SK-N-SH (cell line): ENCODE data around the gene DUSP16. TPM values are rescaled to one million over a fixed set of nuclear protein-coding genes. Genes with fewer than 3 reads are reported as not detected.
A peak's percentile ranks its signal among the peaks of the same experiment; 100 is the strongest.

Experiments
- CTCF ChIA-PET: fragments of 300-600, 350-600 bp; formaldehyde crosslinking; extraction: SDS; loops from one replicate; lab custom pipeline; 2021; lab: Yijun Ruan, JAX
- POLR2A ChIA-PET: fragments of 350-600 bp; sonication (Branson Sonifier 250); formaldehyde crosslinking; extraction: SDS; loops from one replicate; lab custom pipeline; 2020; ENCODE audit warnings: antibody characterized with exemption, inconsistent platforms; lab: Yijun Ruan, JAX
- DNase-seq: peaks from one replicate; pipeline ENCODE4 v3.0.0; 2012
- H2AFZ ChIP-seq: fragments of 200-600 bp; sonication (generic); 2 replicates; pipeline ENCODE4 v1.8.1; 2016; ENCODE audit warnings: antibody characterized with exemption, mild to moderate bottlenecking, low read depth
- H3F3A ChIP-seq: fragments of 200-600 bp; sonication (generic); replicated peaks from 2 replicates; pipeline ENCODE3; 2016; ENCODE audit warnings: antibody characterized with exemption, mild to moderate bottlenecking; ENCODE audit not compliant: insufficient read depth
- H3K27ac ChIP-seq, 2 experiments: fragments of 200-500 bp in 1 of 2; fragments of 200-600 bp in 1 of 2; sonication (Bioruptor generic) in 1 of 2; sonication (generic), shearing (Covaris generic) in 1 of 2; 2 replicates each; pipeline versions ENCODE4 v1.5.1 to v1.6.1; 2014 to 2016; ENCODE audit warnings: low read depth in 2 of 2, inconsistent platforms in 1 of 2, low read length in 1 of 2, mild to moderate bottlenecking in 1 of 2, mixed read lengths in 1 of 2
- H3K27me3 ChIP-seq: fragments of 200-600 bp; sonication (generic), shearing (Covaris generic); 2 replicates; pipeline ENCODE4 v1.6.1; 2016; ENCODE audit warnings: mixed run types; ENCODE audit not compliant: insufficient read depth
- H3K36me3 ChIP-seq, 2 experiments: fragments of 200-500 bp in 1 of 2; fragments of 200-600 bp in 1 of 2; sonication (Bioruptor generic) in 1 of 2; sonication (generic) in 1 of 2; replicated peaks in 1 of 2; 2 replicates each; pipeline versions ENCODE3 to v1.5.1; 2014 to 2016; ENCODE audit warnings: low read length in 1 of 2, mild to moderate bottlenecking in 1 of 2; ENCODE audit not compliant: insufficient read depth in 2 of 2, control insufficient read depth in 1 of 2
- H3K4me1 ChIP-seq, 2 experiments: fragments of 200-500 bp in 1 of 2; fragments of 200-600 bp in 1 of 2; sonication (Bioruptor generic) in 1 of 2; sonication (generic), shearing (Covaris generic) in 1 of 2; 2 replicates each; pipeline versions ENCODE4 v1.5.1 to v1.6.1; 2014 to 2016; ENCODE audit warnings: low read depth in 1 of 2, low read length in 1 of 2, mixed run types in 1 of 2; ENCODE audit not compliant: insufficient read depth in 2 of 2, control insufficient read depth in 1 of 2
- H3K4me2 ChIP-seq: fragments of 200-600 bp; sonication (generic), shearing (Covaris generic); 2 replicates; pipeline ENCODE4 v1.6.1; 2017; ENCODE audit warnings: mixed run types
- H3K4me3 ChIP-seq, 2 experiments: fragments of 200-500 bp in 1 of 2; fragments of 200-600 bp in 1 of 2; sonication (Bioruptor generic) in 1 of 2; sonication (generic), shearing (Covaris generic) in 1 of 2; 2 replicates each; pipeline versions ENCODE4 v1.5.1 to v1.8.1; 2014 to 2016; ENCODE audit warnings: low read depth in 2 of 2, inconsistent platforms in 1 of 2, low read length in 1 of 2, mild to moderate bottlenecking in 1 of 2, mixed read lengths in 1 of 2, moderate library complexity in 1 of 2
- H3K79me2 ChIP-seq: fragments of 200-600 bp; sonication (generic); 2 replicates; pipeline ENCODE4 v1.8.1; 2017; ENCODE audit warnings: mild to moderate bottlenecking; ENCODE audit not compliant: insufficient read depth
- H3K9ac ChIP-seq: fragments of 200-600 bp; sonication (generic); 2 replicates; pipeline ENCODE4 v1.6.1; 2017; ENCODE audit warnings: mixed run types
- H3K9me2 ChIP-seq: fragments of 200-600 bp; sonication (generic); 2 replicates; pipeline ENCODE4 v1.6.1; 2017; ENCODE audit warnings: mixed run types
- H3K9me3 ChIP-seq: fragments of 200-600 bp; sonication (generic); 2 replicates; pipeline ENCODE4 v1.6.1; 2017; ENCODE audit warnings: mixed run types, mild to moderate bottlenecking, moderate library complexity
- H4K20me1 ChIP-seq: fragments of 200-600 bp; sonication (generic); 2 replicates; pipeline ENCODE4 v1.6.1; 2017; ENCODE audit warnings: mild to moderate bottlenecking, mixed run types; ENCODE audit not compliant: insufficient read depth
- FOSL2 ChIP-seq: IDR thresholded peaks from 2 replicates; pipeline ENCODE4 v1.4.0; 2012; ENCODE audit warnings: low read depth, mild to moderate bottlenecking, moderate library complexity, borderline replicate concordance
- GATA2 ChIP-seq: sonication (generic); formaldehyde crosslinking; IDR thresholded peaks from 2 replicates; pipeline ENCODE4 v1.5.0; 2020; ENCODE audit warnings: mild to moderate bottlenecking, missing genetic modification reagents
- JUND ChIP-seq: IDR thresholded peaks from 2 replicates; pipeline ENCODE4 v1.4.0; 2012
- MEF2A ChIP-seq: IDR thresholded peaks from 2 replicates; pipeline ENCODE4 v1.4.0; 2012; ENCODE audit warnings: low read depth, borderline replicate concordance
- RAD21 ChIP-seq: IDR thresholded peaks from 2 replicates; pipeline ENCODE4 v1.6.1; 2012; ENCODE audit warnings: mild to moderate bottlenecking, low read length
- SMC3 ChIP-seq: IDR thresholded peaks from 2 replicates; pipeline ENCODE4 v1.6.1; 2012; ENCODE audit warnings: low read depth, low read length, improper control_type of control experiment
- YY1 ChIP-seq: IDR thresholded peaks from 2 replicates; pipeline ENCODE4 v1.4.0; 2012; ENCODE audit warnings: low read depth, mild to moderate bottlenecking
- WGBS: methylation state at CpG from one replicate; pipeline ENCODE4 v1.1.6; 2017; ENCODE audit warnings: low lambda C conversion rate; 5-methylcytosine and 5-hydroxymethylcytosine counted together
- polyA plus RNA-seq, 3 experiments: library from polyadenylated mRNA; depleted of rRNA; stranded (reverse); fragments of >200 nt; gene quantifications; 2 replicates each; pipeline ENCODE4 v1.2.3, GENCODE V29; 2012
- TF ChIP-seq, protein P1 (sequence below): IDR thresholded peaks from 2 replicates; pipeline ENCODE4; 2012

DUSP16 gene
- polyA plus RNA-seq, 1 of the 3 experiments (the other 2 are of a cell fraction) = 7.1 TPM

DNA sequence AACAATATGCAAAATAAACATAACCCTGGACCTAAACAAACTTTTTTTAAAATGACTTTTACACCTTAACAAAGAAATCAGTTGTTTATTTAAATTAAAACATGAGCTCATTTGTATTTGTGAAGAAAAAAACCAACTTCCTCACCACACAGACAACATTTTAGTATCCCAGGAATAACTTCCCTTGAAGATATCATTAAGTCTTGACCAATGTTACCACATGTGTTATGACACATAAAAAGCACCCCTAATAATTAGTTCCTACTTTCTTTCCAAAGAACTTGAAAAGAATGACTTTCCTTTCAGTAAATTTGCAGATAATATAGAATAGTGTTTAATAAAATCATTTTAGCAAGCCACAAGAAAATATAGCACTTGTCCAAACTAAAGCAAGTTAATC, 42.4 kb downstream of the DUSP16 start:
- Histone ChIP-seq H3K4me3 (no peak overlapping the region), H3K4me1 (peaks cover 12 to 15% of the 10 kb centered on the region in 2 experiments), H3F3A (peaks cover 8% of the 10 kb centered on the region), H2AFZ (no peak overlapping the region), H3K36me3 (peaks cover 18 to 24% of the 10 kb centered on the region in 2 experiments), H3K27ac (no peak overlapping the region), H3K9me3 (no peaks in the 10 kb centered on the region), H3K9ac (no peak overlapping the region), H4K20me1 (no peaks in the 10 kb centered on the region), H3K79me2 (peaks cover 93% of the 10 kb centered on the region), H3K27me3 (no peaks in the 10 kb centered on the region), H3K9me2 (no peaks in the 10 kb centered on the region), H3K4me2 (no peak overlapping the region)
- no peak for DNase-seq
- ChIA-PET POLR2A (no interaction called here), CTCF (interaction anchor here (1.1 to 1.5 kb wide), 2 partner anchors 24 to 84 kb away, joined by 3 read pairs; no protein-coding TSS in a partner anchor)
- no peak for TF ChIP-seq RAD21

DNA sequence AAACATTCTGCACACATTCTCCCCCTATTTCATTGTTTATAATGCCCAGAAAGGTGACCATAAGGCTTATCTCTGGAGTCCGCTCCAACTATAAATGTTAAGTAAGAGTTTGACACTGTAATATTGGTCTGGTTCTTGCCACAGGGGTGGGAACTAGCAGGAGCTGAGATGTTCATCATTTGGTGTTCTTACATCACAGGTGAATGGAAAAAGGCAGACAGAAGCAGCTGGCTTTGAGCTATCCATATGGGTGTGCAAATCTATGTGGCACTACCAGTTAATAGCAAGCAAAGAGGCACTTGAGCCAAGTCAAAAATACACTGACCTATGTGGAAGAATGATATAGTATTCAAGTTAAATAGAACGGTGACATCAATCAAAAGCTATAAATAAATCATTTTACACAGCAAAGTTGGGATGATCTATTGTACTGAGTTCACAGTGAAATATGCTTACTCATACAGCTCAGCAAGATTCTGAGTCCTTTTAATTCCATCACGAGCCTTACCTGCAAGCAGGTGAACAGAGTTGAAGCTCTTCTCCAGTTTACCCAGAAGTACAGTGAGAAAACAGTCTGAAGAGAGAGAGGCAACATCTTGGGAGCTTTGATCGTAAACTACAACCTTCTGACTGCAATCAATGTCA, 43.2 kb downstream of the DUSP16 start:
- Histone ChIP-seq H2AFZ (no peak overlapping the region), H3K4me3 (no peak overlapping the region), H3K79me2 (peaks cover 94% of the 10 kb centered on the region), H3K9ac (no peak overlapping the region), H4K20me1 (no peaks in the 10 kb centered on the region), H3F3A (peaks cover 9% of the 10 kb centered on the region)
- WGBS = 66% methylated on average over 4 of the region's 4 CpGs
- CTCF ChIA-PET = interaction anchor here (1.1 to 2.3 kb wide), 4 partner anchors 25 to 143 kb away, joined by 3 to 13 read pairs (median 3); no protein-coding TSS in a partner anchor
- TF ChIP-seq, protein P1, sequence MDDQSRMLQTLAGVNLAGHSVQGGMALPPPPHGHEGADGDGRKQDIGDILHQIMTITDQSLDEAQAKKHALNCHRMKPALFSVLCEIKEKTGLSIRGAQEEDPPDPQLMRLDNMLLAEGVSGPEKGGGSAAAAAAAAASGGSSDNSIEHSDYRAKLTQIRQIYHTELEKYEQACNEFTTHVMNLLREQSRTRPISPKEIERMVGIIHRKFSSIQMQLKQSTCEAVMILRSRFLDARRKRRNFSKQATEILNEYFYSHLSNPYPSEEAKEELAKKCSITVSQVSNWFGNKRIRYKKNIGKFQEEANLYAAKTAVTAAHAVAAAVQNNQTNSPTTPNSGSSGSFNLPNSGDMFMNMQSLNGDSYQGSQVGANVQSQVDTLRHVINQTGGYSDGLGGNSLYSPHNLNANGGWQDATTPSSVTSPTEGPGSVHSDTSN = 0 out of 2 replicates have a peak, but pooled peaks have one; percentile 19
- TF ChIP-seq GATA2 (no peak), SMC3 (no peak), YY1 (no peak)
- TF ChIP-seq, all 33 proteins: peak for 1
- POLR2A ChIA-PET = no interaction called here
- Histone ChIP-seq H3K9me3 (no peaks in the 10 kb centered on the region), H3K9me2 (no peaks in the 10 kb centered on the region), H3K4me1 (peaks cover 12 to 15% of the 10 kb centered on the region in 2 experiments), H3K27ac (peak overlapping the region in 1 of 2 experiments; percentile 29; a peak in 1 of 4 replicates), H3K4me2 (no peak overlapping the region), H3K27me3 (no peaks in the 10 kb centered on the region), H3K36me3 (peaks cover 18 to 24% of the 10 kb centered on the region in 2 experiments)
- no peak for DNase-seq

DNA sequence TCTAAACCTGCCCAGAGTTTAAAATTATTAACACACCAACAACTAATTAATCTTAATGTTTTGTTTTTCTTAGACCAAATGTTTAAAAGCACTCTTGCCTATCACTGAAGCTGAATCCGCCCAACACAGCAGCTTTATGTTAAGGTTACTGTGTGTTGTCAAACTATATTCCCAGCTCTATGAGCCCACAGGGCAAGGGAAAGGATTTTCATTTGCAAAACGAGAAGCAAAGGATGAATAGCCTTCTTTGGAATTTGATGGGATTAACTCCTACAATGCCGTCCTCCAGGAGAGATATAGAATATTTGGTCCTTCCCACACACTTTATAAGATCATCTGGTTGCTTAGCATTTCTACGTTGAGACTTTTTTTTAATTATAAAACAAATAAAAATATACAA, 43.7 kb downstream of the DUSP16 start:
- peak overlapping the region in 1 of 2 experiments; percentile 58; a peak in 3 of 4 replicates for H3K27ac ChIP-seq
- H4K20me1 ChIP-seq = no peaks in the 10 kb centered on the region
- no peak overlapping the region for H2AFZ ChIP-seq
- H3K9me3 ChIP-seq = no peaks in the 10 kb centered on the region
- H3K9ac ChIP-seq = no peak overlapping the region
- peaks cover 94% of the 10 kb centered on the region for H3K79me2 ChIP-seq
- no peak overlapping the region for H3K4me3 ChIP-seq
- peaks cover 13 to 15% of the 10 kb centered on the region in 2 experiments for H3K4me1 ChIP-seq
- TF ChIP-seq JUND (peak; percentile 32; the same call in 1 of the 2 replicates), MEF2A (no peak), SMC3 (no peak), FOSL2 (peak; percentile 21; the same call in 1 of the 2 replicates)
- TF ChIP-seq, protein P1 = 0 out of 2 replicates have a peak, but pooled peaks have one; percentile 8
- H3K4me2 ChIP-seq = no peak overlapping the region; the same call in 1 of the 2 replicates
- no peaks in the 10 kb centered on the region for H3K27me3 ChIP-seq
- H3F3A ChIP-seq = peaks cover 13% of the 10 kb centered on the region
- H3K36me3 ChIP-seq = peaks cover 20 to 24% of the 10 kb centered on the region in 2 experiments
- CTCF ChIA-PET = interaction anchor here (1.6 to 2.3 kb wide), 2 partner anchors 45 to 142 kb away, joined by 3 to 13 read pairs; no protein-coding TSS in a partner anchor
- 44% methylated on average over 4 of the region's 4 CpGs for WGBS
- no peak for DNase-seq
- no peaks in the 10 kb centered on the region for H3K9me2 ChIP-seq
- POLR2A ChIA-PET = no interaction called here
